Mucosa of rectum (tissue), 2 donors: ENCODE data around the gene GBE1.

Experiments
- H3K27ac ChIP-seq, 2 donors: one replicate each; pipeline ENCODE4 v1.7.0; 2013; ENCODE audit warnings: inconsistent platforms in 2 of 2, low read depth in 2 of 2, low read length in 2 of 2
- H3K27me3 ChIP-seq, 2 donors: one replicate each; pipeline ENCODE4 v1.7.0; 2013; ENCODE audit warnings: low read length in 2 of 2; ENCODE audit not compliant: control insufficient read depth in 2 of 2, insufficient read depth in 2 of 2
- H3K36me3 ChIP-seq, 2 donors: one replicate each; pipeline ENCODE4 v1.7.0; 2013; ENCODE audit warnings: low read length in 2 of 2; ENCODE audit not compliant: control insufficient read depth in 2 of 2, insufficient read depth in 2 of 2
- H3K4me1 ChIP-seq, 2 donors: one replicate each; pipeline ENCODE4 v1.7.0; 2013; ENCODE audit warnings: low read length in 2 of 2, mild to moderate bottlenecking in 1 of 2; ENCODE audit not compliant: control insufficient read depth in 2 of 2, insufficient read depth in 2 of 2
- H3K4me3 ChIP-seq, 2 donors: one replicate each; pipeline ENCODE4 v1.7.0; 2013; ENCODE audit warnings: low read length in 2 of 2
- H3K9ac ChIP-seq, 2 donors: one replicate each; pipeline ENCODE4 v1.7.0; 2013; ENCODE audit warnings: low read length in 2 of 2, low read depth in 1 of 2, mild to moderate bottlenecking in 1 of 2
- H3K9me3 ChIP-seq, 2 donors: one replicate each; pipeline ENCODE4 v1.7.0; 2013; ENCODE audit warnings: low read length in 2 of 2; ENCODE audit not compliant: control insufficient read depth in 2 of 2
- donor health status: healthy.
- donor health status: Normal muscosa, but diverticular disease.

Gene GBE1

GRCh38 chr3:81444817-81445460 lies 316.5 kb downstream of the GBE1 start:
- Histone ChIP-seq H3K9ac (no peak overlapping the region), H3K9me3 (no peaks in the 10 kb centered on the region), H3K4me3 (no peak overlapping the region), H3K27me3 (no peaks in the 10 kb centered on the region), H3K36me3 (no peaks in the 10 kb centered on the region), H3K4me1 (no peaks in the 10 kb centered on the region), H3K27ac (no peak overlapping the region)

- H3K27ac ChIP-seq = no peak overlapping the region
- no peaks in the 10 kb centered on the region for H3K36me3 ChIP-seq
- H3K4me3 ChIP-seq = no peak overlapping the region
- H3K9ac ChIP-seq = no peak overlapping the region
- H3K4me1 ChIP-seq = no peaks in the 10 kb centered on the region
- H3K9me3 ChIP-seq = no peaks in the 10 kb centered on the region
- no peaks in the 10 kb centered on the region for H3K27me3 ChIP-seq
Measured at GRCh38 chr3:81443958-81444357, 317.5 kb downstream of the GBE1 start.

GRCh38 chr3:81443457-81443782 lies 318.0 kb downstream of the GBE1 start:
- Histone ChIP-seq H3K27me3 (no peaks in the 10 kb centered on the region), H3K27ac (no peak overlapping the region), H3K9ac (no peak overlapping the region), H3K4me3 (no peak overlapping the region), H3K36me3 (no peaks in the 10 kb centered on the region), H3K4me1 (no peaks in the 10 kb centered on the region), H3K9me3 (no peaks in the 10 kb centered on the region)

- Histone ChIP-seq H3K27ac (no peak overlapping the region), H3K9me3 (no peaks in the 10 kb centered on the region)
Measured at GRCh38 chr3:81442758-81443456, 318.5 kb downstream of the GBE1 start.

GRCh38 chr3:81440661-81441060 lies 320.8 kb downstream of the GBE1 start:
- Histone ChIP-seq H3K27me3 (no peaks in the 10 kb centered on the region), H3K9ac (no peak overlapping the region), H3K36me3 (no peaks in the 10 kb centered on the region), H3K4me1 (no peaks in the 10 kb centered on the region), H3K9me3 (no peaks in the 10 kb centered on the region), H3K4me3 (no peak overlapping the region), H3K27ac (no peak overlapping the region)

More at GRCh38 chr3:81442758-81443456, 318.5 kb downstream of the GBE1 start:
- no peak overlapping the region for H3K4me3 ChIP-seq
- no peaks in the 10 kb centered on the region for H3K36me3 ChIP-seq
- no peaks in the 10 kb centered on the region for H3K27me3 ChIP-seq
- H3K4me1 ChIP-seq = no peaks in the 10 kb centered on the region
- no peak overlapping the region for H3K9ac ChIP-seq
